Mesenchymal stem cell (in vitro differentiated cells and primary cell): Measurements from ENCODE around the gene KRTCAP2.

Experiments used
- DNase-seq: peaks from one replicate; pipeline ENCODE4 v3.0.0-alpha.2; 2013
- H2AFZ ChIP-seq: one replicate; pipeline ENCODE4 v1.6.1; 2013; ENCODE audit warnings: low read depth, mild to moderate bottlenecking, control low read depth, inconsistent platforms, low read length, moderate library complexity
- H2AK5ac ChIP-seq: 2 replicates; pipeline ENCODE4 v1.6.1; 2013; ENCODE audit warnings: low read length, moderate library complexity, mild to moderate bottlenecking, inconsistent platforms; ENCODE audit not compliant: severe bottlenecking
- H2BK120ac ChIP-seq: one replicate; pipeline ENCODE4 v1.6.1; 2013; ENCODE audit warnings: low read depth, mild to moderate bottlenecking, inconsistent platforms, low read length, moderate library complexity
- H2BK12ac ChIP-seq, 2 experiments: one replicate each; pipeline ENCODE4 v1.6.1; 2013; ENCODE audit warnings: inconsistent platforms in 2 of 2, low read length in 2 of 2, mild to moderate bottlenecking in 2 of 2, moderate library complexity in 2 of 2, control low read depth in 1 of 2
- H2BK15ac ChIP-seq: one replicate; pipeline ENCODE4 v1.6.1; 2013; ENCODE audit warnings: mild to moderate bottlenecking, low read depth, inconsistent platforms; ENCODE audit not compliant: poor library complexity, severe bottlenecking
- H2BK5ac ChIP-seq: 2 replicates; pipeline ENCODE4 v1.6.1; 2013; ENCODE audit warnings: low read depth, mild to moderate bottlenecking, low read length, control low read depth, inconsistent platforms; ENCODE audit not compliant: poor library complexity, severe bottlenecking
- H3K14ac ChIP-seq, 2 experiments: one replicate each; pipeline ENCODE4 v1.6.1; 2013; ENCODE audit warnings: inconsistent platforms in 2 of 2, low read length in 2 of 2, control low read depth in 1 of 2, mild to moderate bottlenecking in 1 of 2, moderate library complexity in 1 of 2
- H3K18ac ChIP-seq, 2 experiments: one replicate each; pipeline ENCODE4 v1.6.1; 2013; ENCODE audit warnings: inconsistent platforms in 2 of 2, low read length in 2 of 2, control low read depth in 1 of 2, low read depth in 1 of 2, mild to moderate bottlenecking in 1 of 2
- H3K23ac ChIP-seq, 2 experiments: one replicate each; pipeline ENCODE4 v1.6.1; 2013; ENCODE audit warnings: inconsistent platforms in 2 of 2, low read length in 2 of 2, mild to moderate bottlenecking in 2 of 2, moderate library complexity in 2 of 2, control low read depth in 1 of 2
- H3K27ac ChIP-seq: 2 replicates; pipeline ENCODE4 v1.5.1; 2013; ENCODE audit warnings: mild to moderate bottlenecking, moderate library complexity, low read length, control low read depth, inconsistent platforms; ENCODE audit not compliant: poor library complexity, severe bottlenecking
- H3K27me3 ChIP-seq, 2 experiments: 2 replicates each; pipeline versions ENCODE4 v1.6.1 to v1.7.0; 2013; ENCODE audit warnings: low read length in 2 of 2, mild to moderate bottlenecking in 2 of 2, moderate library complexity in 2 of 2, control low read depth in 1 of 2, inconsistent platforms in 1 of 2; ENCODE audit not compliant: control insufficient read depth in 1 of 2, insufficient read depth in 1 of 2
- H3K36me3 ChIP-seq, 2 experiments: 2 replicates each; pipeline versions ENCODE4 v1.6.1 to v1.7.0; 2013; ENCODE audit warnings: low read length in 2 of 2, control low read depth in 1 of 2, inconsistent platforms in 1 of 2, low read depth in 1 of 2, mild to moderate bottlenecking in 1 of 2; ENCODE audit not compliant: insufficient read depth in 2 of 2, control insufficient read depth in 1 of 2
- H3K4ac ChIP-seq, 2 experiments: one replicate each; pipeline ENCODE4 v1.6.1; 2013; ENCODE audit warnings: inconsistent platforms in 2 of 2, low read length in 2 of 2, mild to moderate bottlenecking in 2 of 2, moderate library complexity in 2 of 2, control low read depth in 1 of 2, low read depth in 1 of 2
- H3K4me1 ChIP-seq: 2 replicates; pipeline ENCODE4 v1.6.1; 2013; ENCODE audit warnings: low read depth, low read length, control low read depth; ENCODE audit not compliant: control insufficient read depth, insufficient read depth
- H3K4me2 ChIP-seq: 2 replicates; pipeline ENCODE4 v1.6.1; 2013; ENCODE audit warnings: low read length, mild to moderate bottlenecking, inconsistent platforms; ENCODE audit not compliant: poor library complexity, severe bottlenecking
- H3K4me3 ChIP-seq, 2 experiments: 2 replicates each; pipeline versions ENCODE4 v1.5.1 to v1.7.0; 2013; ENCODE audit warnings: low read length in 2 of 2, mild to moderate bottlenecking in 2 of 2, control low read depth in 1 of 2, low read depth in 1 of 2; ENCODE audit not compliant: insufficient read depth in 1 of 2
- H3K79me1 ChIP-seq: replicated peaks from 2 replicates; pipeline ENCODE4 v1.6.1; 2013; ENCODE audit warnings: mild to moderate bottlenecking, control low read depth, low read length, inconsistent platforms; ENCODE audit not compliant: poor library complexity, severe bottlenecking
- H3K9ac ChIP-seq: 2 replicates; pipeline ENCODE4 v1.7.0; 2013; ENCODE audit warnings: mild to moderate bottlenecking, low read length, moderate library complexity
- H3K9me3 ChIP-seq: 2 replicates; pipeline ENCODE4 v1.7.0; 2013; ENCODE audit warnings: mild to moderate bottlenecking, low read length; ENCODE audit not compliant: control insufficient read depth
- H4K8ac ChIP-seq: one replicate; pipeline ENCODE4 v1.6.1; 2013; ENCODE audit warnings: inconsistent platforms, mild to moderate bottlenecking, low read length, moderate library complexity
- H4K91ac ChIP-seq: one replicate; pipeline ENCODE4 v1.6.1; 2013; ENCODE audit warnings: mild to moderate bottlenecking, low read length, inconsistent platforms
- WGBS: methylation state at CpG from one replicate; pipeline ENCODE4 v1.1.7; 2013; ENCODE audit warnings: mixed read lengths; 5-methylcytosine and 5-hydroxymethylcytosine counted together

Gene KRTCAP2

DNA sequence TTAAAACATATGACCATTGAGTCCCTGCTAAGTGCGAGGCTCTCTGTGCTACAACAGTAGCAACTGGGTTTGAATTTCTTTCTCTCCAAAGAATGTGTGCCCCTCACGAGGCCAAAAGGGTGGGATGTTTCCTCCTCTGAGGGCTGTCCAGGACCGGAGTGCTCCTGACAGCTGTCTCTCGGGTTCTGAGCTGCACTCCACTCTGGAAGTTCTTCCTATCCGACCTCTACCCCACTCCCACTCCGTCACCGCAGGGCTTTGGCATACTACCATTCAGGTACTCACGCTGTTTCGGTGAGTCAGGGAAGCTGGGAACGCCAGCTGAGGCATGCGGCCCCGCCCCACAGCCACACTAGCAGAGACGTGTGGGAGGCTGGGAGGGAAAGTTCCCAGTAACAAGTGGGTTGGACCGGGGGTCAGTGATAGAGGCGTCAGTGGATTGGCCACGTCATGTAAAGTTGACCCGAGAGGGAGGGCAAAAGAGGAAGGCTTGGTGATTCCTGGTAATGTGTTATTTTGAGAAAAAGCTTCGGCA is 38.2 kb downstream of the KRTCAP2 start:
- H2AFZ ChIP-seq = peak overlapping the region; percentile 98
- peaks cover 15 to 26% of the 10 kb centered on the region in 2 experiments for H3K36me3 ChIP-seq
- H4K8ac ChIP-seq = peak overlapping the region; percentile 33
- H4K91ac ChIP-seq = no peak overlapping the region
- peak overlapping the region in 1 of 2 experiments; percentile 36 for H3K14ac ChIP-seq
- peak overlapping the region; percentile 22 for H2BK120ac ChIP-seq
- peak overlapping the region; percentile 98 for H3K9ac ChIP-seq
- peak; percentile 98 for DNase-seq
- no peak overlapping the region for H2BK5ac ChIP-seq
- H2AK5ac ChIP-seq = peak overlapping the region; percentile 40
- peaks cover 28% of the 10 kb centered on the region for H3K4me1 ChIP-seq
- H3K4me2 ChIP-seq = peak overlapping the region; percentile 81
- H3K18ac ChIP-seq = peak overlapping the region; percentile 4 to 92
- H3K9me3 ChIP-seq = no peaks in the 10 kb centered on the region
- peaks cover 0 to 9% of the 10 kb centered on the region in 2 experiments for H3K27me3 ChIP-seq
- H3K23ac ChIP-seq = no peak overlapping the region
- peak overlapping the region; percentile 64 to 95 for H3K4me3 ChIP-seq
- 5% methylated on average over 13 of the region's 18 CpGs for WGBS
- H2BK15ac ChIP-seq = no peak overlapping the region
- peak overlapping the region; percentile 99 for H3K27ac ChIP-seq
- H3K4ac ChIP-seq = peak overlapping the region in 1 of 2 experiments; percentile 94
- H2BK12ac ChIP-seq = no peak overlapping the region
- peaks cover 12% of the 10 kb centered on the region for H3K79me1 ChIP-seq

- Histone ChIP-seq H3K4me2 (peak overlapping the region; percentile 81), H3K79me1 (peaks cover 12% of the 10 kb centered on the region), H3K36me3 (peaks cover 15 to 26% of the 10 kb centered on the region in 2 experiments), H2BK15ac (no peak overlapping the region), H3K9ac (peak overlapping the region; percentile 98), H2BK5ac (no peak overlapping the region), H2AK5ac (peak overlapping the region; percentile 55), H4K8ac (no peak overlapping the region), H3K23ac (peak overlapping the region in 1 of 2 experiments; percentile 34), H3K14ac (peak overlapping the region in 1 of 2 experiments; percentile 46), H3K4ac (peak overlapping the region; percentile 17 to 80), H3K9me3 (no peaks in the 10 kb centered on the region), H2BK12ac (peak overlapping the region; percentile 35 to 97), H3K4me1 (peaks cover 34% of the 10 kb centered on the region), H2BK120ac (no peak overlapping the region), H3K18ac (peak overlapping the region in 1 of 2 experiments; percentile 55), H3K27me3 (peaks cover 0 to 15% of the 10 kb centered on the region in 2 experiments), H3K4me3 (peak overlapping the region in 1 of 2 experiments; percentile 95), H3K27ac (peak overlapping the region; percentile 99), H4K91ac (no peak overlapping the region), H2AFZ (no peak overlapping the region)
- no peak for DNase-seq
- WGBS = 77% methylated on average over 1 of the region's 1 CpG
These were observed 38.8 kb downstream of the KRTCAP2 start for GRCh38 chr1:155134322-155134721.

DNA sequence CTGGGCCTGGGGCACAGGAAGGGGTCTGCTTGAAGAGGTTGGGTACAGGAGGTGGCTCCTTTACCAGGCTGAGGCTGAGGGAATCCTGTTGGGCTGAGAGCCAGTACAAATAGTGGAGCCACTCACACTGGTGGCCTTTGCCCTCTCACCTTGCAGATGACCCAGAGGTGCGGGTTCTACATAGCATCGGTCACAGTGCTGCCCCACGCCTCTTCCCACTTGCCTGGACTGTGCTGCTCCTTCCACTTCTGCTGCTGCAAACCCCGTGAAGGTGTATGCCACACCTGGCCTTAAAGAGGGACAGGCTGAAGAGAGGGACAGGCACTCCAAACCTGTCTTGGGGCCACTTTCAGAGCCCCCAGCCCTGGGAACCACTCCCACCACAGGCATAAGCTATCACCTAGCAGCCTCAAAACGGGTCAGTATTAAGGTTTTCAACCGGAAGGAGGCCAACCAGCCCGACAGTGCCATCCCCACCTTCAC is 39.3 kb downstream of the KRTCAP2 start:
- no peak overlapping the region for H2BK15ac ChIP-seq
- no peak overlapping the region for H3K4me2 ChIP-seq
- no peak overlapping the region for H3K4me3 ChIP-seq
- H3K14ac ChIP-seq = no peak overlapping the region
- peaks cover 14 to 26% of the 10 kb centered on the region in 2 experiments for H3K36me3 ChIP-seq
- H2AK5ac ChIP-seq = no peak overlapping the region
- H3K4ac ChIP-seq = no peak overlapping the region
- peaks cover 2 to 20% of the 10 kb centered on the region in 2 experiments for H3K27me3 ChIP-seq
- no peak overlapping the region for H3K23ac ChIP-seq
- H3K9ac ChIP-seq = peak overlapping the region; percentile 98
- WGBS = 90% methylated on average over 7 of the region's 7 CpGs
- no peak for DNase-seq
- H2BK120ac ChIP-seq = no peak overlapping the region
- no peaks in the 10 kb centered on the region for H3K9me3 ChIP-seq
- H2BK12ac ChIP-seq = peak overlapping the region in 1 of 2 experiments; percentile 97
- H4K8ac ChIP-seq = no peak overlapping the region
- no peak overlapping the region for H2BK5ac ChIP-seq
- H4K91ac ChIP-seq = no peak overlapping the region
- H3K79me1 ChIP-seq = peaks cover 12% of the 10 kb centered on the region
- H3K4me1 ChIP-seq = peaks cover 37% of the 10 kb centered on the region
- H2AFZ ChIP-seq = no peak overlapping the region
- H3K27ac ChIP-seq = no peak overlapping the region
- H3K18ac ChIP-seq = no peak overlapping the region

- Histone ChIP-seq H3K14ac (no peak overlapping the region), H3K23ac (no peak overlapping the region), H3K4ac (no peak overlapping the region), H3K4me3 (no peak overlapping the region), H3K4me2 (no peak overlapping the region), H4K8ac (no peak overlapping the region), H2BK12ac (peak overlapping the region in 1 of 2 experiments; percentile 15), H4K91ac (no peak overlapping the region), H2AK5ac (no peak overlapping the region), H3K27ac (no peak overlapping the region), H3K36me3 (peaks cover 0 to 16% of the 10 kb centered on the region in 2 experiments), H3K27me3 (peaks cover 21 to 39% of the 10 kb centered on the region in 2 experiments), H3K9me3 (no peaks in the 10 kb centered on the region), H2BK120ac (no peak overlapping the region), H3K9ac (no peak overlapping the region), H2BK15ac (no peak overlapping the region), H2AFZ (no peak overlapping the region), H2BK5ac (no peak overlapping the region), H3K79me1 (peaks cover 3% of the 10 kb centered on the region), H3K4me1 (peaks cover 42% of the 10 kb centered on the region), H3K18ac (no peak overlapping the region)
- WGBS = 36% methylated on average over 1 of the region's 2 CpGs
- DNase-seq = no peak
These were observed 41.2 kb downstream of the KRTCAP2 start for GRCh38 chr1:155131856-155132255.
